Muscle of leg (tissue), 11 donors: ENCODE measurements around the gene KCNJ15. TPM values are rescaled to one million over a fixed set of nuclear protein-coding genes. Genes with fewer than 3 reads are reported as not detected.

Source experiments
- DNase-seq: peaks from one replicate; pipeline ENCODE4 v3.0.0; 2013
- H3K27ac ChIP-seq: one replicate; pipeline ENCODE4 v1.5.1; 2013; ENCODE audit warnings: mild to moderate bottlenecking, low read length, control low read depth
- H3K27me3 ChIP-seq: one replicate; pipeline ENCODE4 v1.6.1; 2013; ENCODE audit warnings: low read length; ENCODE audit not compliant: control insufficient read depth, insufficient read depth
- H3K36me3 ChIP-seq: one replicate; pipeline ENCODE4 v1.6.1; 2013; ENCODE audit warnings: low read length; ENCODE audit not compliant: control insufficient read depth, insufficient read depth
- H3K4me1 ChIP-seq: one replicate; pipeline ENCODE4 v1.6.1; 2013; ENCODE audit warnings: low read length; ENCODE audit not compliant: control insufficient read depth, insufficient read depth
- H3K4me3 ChIP-seq: one replicate; pipeline ENCODE4 v1.5.1; 2013; ENCODE audit warnings: low read length, control low read depth
- H3K9me3 ChIP-seq: replicated peaks from 2 replicates; pipeline ENCODE4 v1.6.1; 2013; ENCODE audit warnings: low read depth, low read length; ENCODE audit not compliant: control insufficient read depth
- WGBS: methylation state at CpG from one replicate; pipeline ENCODE4 v1.1.5; 2013; ENCODE audit warnings: missing lambda C conversion rate; ENCODE audit not compliant: insufficient coverage; 5-methylcytosine and 5-hydroxymethylcytosine counted together
- polyA plus RNA-seq, 8 donors: library from polyadenylated mRNA; unstranded; fragments of 120-200 nt; gene quantifications; one replicate each; pipeline versions ENCODE4 v1.2.1 to v1.2.3, GENCODE V29; 2013; ENCODE audit warnings: inconsistent platforms in 1 of 8, low replicate concordance in 1 of 8; ENCODE audit not compliant: insufficient read length in 8 of 8, insufficient read depth in 1 of 8
- total RNA-seq: library from RNA; stranded (reverse); fragments of 120-200 nt; gene quantifications from one replicate; pipeline ENCODE4 v1.2.4, GENCODE V29; 2013

KCNJ15 gene
- total and polyA plus RNA-seq, 9 donors = 0.24 to 2.3 (median 0.39) TPM

DNA sequence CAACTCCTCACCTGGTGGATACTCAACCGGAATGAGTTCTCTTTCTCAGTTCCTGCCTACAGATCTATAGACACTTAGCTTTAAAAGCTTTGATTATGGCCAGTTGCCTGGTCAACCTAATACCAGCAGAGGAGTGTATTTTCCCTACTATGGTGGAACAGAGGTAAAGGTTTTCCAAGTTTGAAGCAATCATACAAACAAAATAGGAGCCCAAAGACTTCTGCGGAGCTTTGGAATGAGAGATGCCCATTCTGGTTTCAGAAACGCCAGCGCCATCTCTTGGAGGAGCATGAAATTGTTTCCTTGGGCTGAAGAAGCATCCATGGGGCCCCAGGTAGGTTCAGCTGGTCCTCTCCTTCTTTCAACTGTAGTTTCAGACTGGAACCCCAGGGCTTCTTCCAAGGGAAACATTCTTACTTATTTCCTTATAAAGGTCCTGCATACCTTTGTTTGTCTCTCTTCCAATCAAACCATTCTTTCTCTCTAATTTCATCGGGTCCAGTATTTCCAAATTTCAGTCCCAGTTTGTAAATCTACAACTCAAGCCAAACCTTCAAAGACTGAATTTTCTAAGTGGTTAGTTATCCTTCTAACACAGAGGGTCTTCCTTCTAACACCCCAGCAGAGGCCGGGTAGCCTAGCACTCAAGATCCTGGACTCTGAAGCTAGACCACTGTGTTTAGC is 95.9 kb downstream of the KCNJ15 start:
- H3K36me3 ChIP-seq = no peaks in the 10 kb centered on the region
- WGBS = 42% methylated on average over 5 of the region's 6 CpGs
- H3K27ac ChIP-seq = no peak overlapping the region
- no peak overlapping the region for H3K4me3 ChIP-seq
- DNase-seq = peak; percentile 63
- no peaks in the 10 kb centered on the region for H3K9me3 ChIP-seq
- peaks cover 2% of the 10 kb centered on the region for H3K27me3 ChIP-seq
- peaks cover 28% of the 10 kb centered on the region for H3K4me1 ChIP-seq

DNA sequence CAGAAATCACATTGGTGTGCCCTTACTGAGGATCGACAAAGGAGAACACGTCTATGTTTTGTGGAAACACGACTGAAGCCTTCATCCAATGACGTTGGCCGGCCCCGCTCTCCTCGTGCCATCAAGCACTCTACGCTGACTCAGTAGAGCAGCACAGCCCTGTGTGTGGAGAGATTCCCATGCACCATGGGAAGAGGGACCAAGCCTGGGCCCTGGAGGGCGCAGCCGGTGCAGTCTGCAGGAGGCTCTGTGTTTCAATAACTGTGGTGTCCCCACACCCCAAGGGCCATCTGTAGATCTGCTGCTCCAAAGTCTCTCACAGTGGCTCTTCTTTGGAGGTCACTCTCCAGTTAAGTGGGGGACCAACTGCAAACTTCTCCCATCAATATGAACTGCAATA is 97.4 kb downstream of the KCNJ15 start:
- peaks cover 2% of the 10 kb centered on the region for H3K27me3 ChIP-seq
- peaks cover 3% of the 10 kb centered on the region for H3K9me3 ChIP-seq
- WGBS = 90% methylated on average over 9 of the region's 10 CpGs
- DNase-seq = no peak
- no peak overlapping the region for H3K4me3 ChIP-seq
- H3K36me3 ChIP-seq = no peaks in the 10 kb centered on the region
- H3K27ac ChIP-seq = no peak overlapping the region
- H3K4me1 ChIP-seq = peaks cover 24% of the 10 kb centered on the region

DNA sequence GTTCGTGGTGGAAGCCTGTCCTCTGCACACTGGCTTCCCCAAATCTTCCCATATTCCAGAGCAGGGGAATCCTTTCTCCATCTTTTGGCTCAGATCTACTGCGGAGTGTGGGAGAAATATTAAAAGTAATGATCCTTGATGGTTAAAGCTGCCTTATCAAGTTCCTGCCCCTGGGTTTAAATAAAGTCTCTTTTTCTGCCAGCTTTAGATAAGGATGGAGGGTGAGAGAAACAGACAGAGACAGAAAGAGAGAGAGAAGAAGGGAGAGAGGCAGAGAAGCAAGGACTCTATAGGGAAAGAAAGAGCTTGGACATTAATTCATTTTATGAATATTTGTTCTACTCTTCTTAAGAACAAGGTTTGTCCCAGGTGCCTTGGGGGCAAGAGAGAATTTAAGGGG is 98.0 kb downstream of the KCNJ15 start:
- peaks cover 22% of the 10 kb centered on the region for H3K4me1 ChIP-seq
- no peak for DNase-seq
- no CpG with 5 or more reads among the region's 2 CpGs for WGBS
- no peak overlapping the region for H3K4me3 ChIP-seq
- H3K9me3 ChIP-seq = peaks cover 3% of the 10 kb centered on the region
- H3K27ac ChIP-seq = no peak overlapping the region
- peaks cover 2% of the 10 kb centered on the region for H3K27me3 ChIP-seq
- H3K36me3 ChIP-seq = no peaks in the 10 kb centered on the region

DNA sequence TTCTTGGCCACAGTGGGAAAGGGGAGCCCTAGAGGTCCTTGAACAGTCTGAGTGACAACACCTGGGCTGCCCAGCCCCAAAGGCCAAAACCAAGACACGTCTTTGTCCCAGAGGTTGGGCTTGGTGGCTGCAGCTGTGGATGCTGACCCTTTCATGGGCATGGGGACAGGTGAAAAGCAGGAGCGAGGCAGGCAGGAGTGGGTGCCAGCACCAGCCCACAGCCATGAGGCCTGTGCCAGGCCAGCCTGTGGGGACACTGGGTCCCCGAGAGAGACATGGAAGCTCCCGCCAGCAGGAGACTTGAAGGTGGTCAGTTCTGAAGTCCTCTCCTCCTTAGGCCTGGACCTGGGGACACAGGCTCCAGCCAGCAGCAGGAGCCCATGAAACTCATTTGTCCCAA is 98.6 kb downstream of the KCNJ15 start:
- no peak overlapping the region for H3K4me3 ChIP-seq
- no peak overlapping the region for H3K27ac ChIP-seq
- peaks cover 17% of the 10 kb centered on the region for H3K4me1 ChIP-seq
- H3K27me3 ChIP-seq = peaks cover 3% of the 10 kb centered on the region
- no peak for DNase-seq
- peaks cover 3% of the 10 kb centered on the region for H3K9me3 ChIP-seq
- WGBS = 81% methylated on average over 4 of the region's 4 CpGs
- no peaks in the 10 kb centered on the region for H3K36me3 ChIP-seq

DNA sequence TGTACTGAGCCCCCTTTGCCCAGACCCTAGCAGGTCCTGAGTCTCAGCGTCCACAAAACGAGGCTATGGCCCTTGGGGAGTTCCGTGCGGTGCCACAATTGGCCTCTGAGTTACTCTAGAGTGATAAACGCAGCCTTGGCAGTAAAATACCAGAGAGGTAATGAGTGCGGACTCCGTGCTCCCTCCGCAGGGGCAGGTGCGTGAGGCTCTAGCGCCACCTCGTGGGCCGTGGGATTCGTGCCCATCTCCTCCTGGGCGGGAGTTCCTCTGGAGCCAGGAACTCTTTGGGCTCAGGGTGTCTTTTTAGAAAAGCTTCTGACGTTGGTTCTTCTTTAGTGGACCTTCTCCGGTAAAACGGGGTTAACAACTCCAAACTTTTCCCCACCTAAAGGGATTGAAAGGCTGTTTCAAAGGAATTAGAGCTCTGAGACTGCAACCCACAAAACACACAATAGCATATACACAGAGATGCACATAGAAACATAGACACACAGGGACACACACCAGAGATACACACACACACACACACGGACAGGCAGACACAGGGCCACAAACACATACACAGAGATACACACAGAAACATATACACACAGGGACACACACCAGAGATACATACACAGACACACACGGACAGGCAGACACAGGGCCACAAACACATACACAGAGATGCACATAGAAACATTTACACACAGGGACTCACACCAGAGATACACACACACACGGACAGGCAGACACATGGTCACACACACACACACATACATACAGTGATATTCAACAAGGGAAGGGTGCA is 99.4 kb downstream of the KCNJ15 start:
- peaks cover 3% of the 10 kb centered on the region for H3K9me3 ChIP-seq
- 8% methylated on average over 15 of the region's 20 CpGs for WGBS
- H3K27me3 ChIP-seq = peaks cover 3% of the 10 kb centered on the region
- H3K36me3 ChIP-seq = no peaks in the 10 kb centered on the region
- H3K27ac ChIP-seq = no peak overlapping the region
- no peak overlapping the region for H3K4me3 ChIP-seq
- peak; percentile 79 for DNase-seq
- H3K4me1 ChIP-seq = peaks cover 9% of the 10 kb centered on the region

Other genes with a start within 250 kb of the KCNJ15 start
- gene ERG, start 241.5 kb downstream of the KCNJ15 start, total RNA-seq = 14.2 TPM
- gene ERG, start 241.5 kb downstream of the KCNJ15 start, polyA plus RNA-seq = 10 to 100 TPM; 13.5 to 20.7 (median 17.0) TPM